CD4-positive, alpha-beta T cell treated with Interleukin-15 for 1 hour (primary cell): Measurements from ENCODE around the gene ODAD4.
A peak's percentile ranks its signal among the peaks of the same experiment; 100 is the strongest.

Experiments used
- DNase-seq: peaks from one replicate; pipeline ENCODE4 v3.0.0-alpha.2; 2020

ODAD4 gene, protein sequence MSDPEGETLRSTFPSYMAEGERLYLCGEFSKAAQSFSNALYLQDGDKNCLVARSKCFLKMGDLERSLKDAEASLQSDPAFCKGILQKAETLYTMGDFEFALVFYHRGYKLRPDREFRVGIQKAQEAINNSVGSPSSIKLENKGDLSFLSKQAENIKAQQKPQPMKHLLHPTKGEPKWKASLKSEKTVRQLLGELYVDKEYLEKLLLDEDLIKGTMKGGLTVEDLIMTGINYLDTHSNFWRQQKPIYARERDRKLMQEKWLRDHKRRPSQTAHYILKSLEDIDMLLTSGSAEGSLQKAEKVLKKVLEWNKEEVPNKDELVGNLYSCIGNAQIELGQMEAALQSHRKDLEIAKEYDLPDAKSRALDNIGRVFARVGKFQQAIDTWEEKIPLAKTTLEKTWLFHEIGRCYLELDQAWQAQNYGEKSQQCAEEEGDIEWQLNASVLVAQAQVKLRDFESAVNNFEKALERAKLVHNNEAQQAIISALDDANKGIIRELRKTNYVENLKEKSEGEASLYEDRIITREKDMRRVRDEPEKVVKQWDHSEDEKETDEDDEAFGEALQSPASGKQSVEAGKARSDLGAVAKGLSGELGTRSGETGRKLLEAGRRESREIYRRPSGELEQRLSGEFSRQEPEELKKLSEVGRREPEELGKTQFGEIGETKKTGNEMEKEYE

DNA sequence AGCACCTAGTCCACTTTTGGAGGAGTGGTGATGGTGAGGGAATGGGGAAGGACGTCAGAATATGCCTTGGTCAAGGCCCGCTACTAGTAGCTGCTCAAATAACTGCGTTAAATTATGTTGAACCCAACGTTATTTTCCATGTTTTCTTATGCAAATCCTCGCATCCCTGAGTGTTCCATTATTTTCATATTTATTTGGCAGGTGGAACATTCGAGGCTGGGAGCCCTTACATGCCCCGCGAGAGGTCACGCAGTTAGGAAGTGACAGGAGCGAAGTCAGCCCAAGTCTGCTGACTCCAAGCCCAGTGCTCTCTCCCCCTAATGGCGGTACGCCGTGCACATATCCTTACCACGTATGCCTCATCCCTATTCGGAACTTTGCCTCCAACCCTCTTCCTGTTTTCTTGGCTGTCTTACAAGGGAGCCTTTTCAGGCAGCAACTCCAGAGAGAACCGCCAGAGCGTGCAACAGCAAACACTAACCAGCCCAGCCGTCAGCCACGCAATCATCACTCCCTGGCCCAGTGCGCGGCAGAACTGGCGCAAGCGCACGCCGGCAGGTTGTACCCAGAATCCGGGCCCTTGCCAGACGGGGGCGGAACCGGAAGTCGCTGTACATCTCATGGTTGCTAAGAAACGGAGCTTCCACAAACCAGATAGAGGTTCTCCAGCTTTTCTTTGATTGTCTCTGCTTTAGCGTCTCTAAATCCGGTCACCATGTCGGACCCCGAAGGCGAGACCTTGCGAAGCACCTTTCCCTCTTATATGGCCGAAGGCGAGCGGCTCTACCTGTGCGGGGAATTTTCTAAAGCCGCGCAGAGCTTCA is at the start of gene ODAD4:
TSS of gene ODAD4 (plus strand) at position 609 of the 824 bp plus-strand sequence. CDS start at position 716, 107 bp downstream.
- peak; percentile 97 for DNase-seq

DNA sequence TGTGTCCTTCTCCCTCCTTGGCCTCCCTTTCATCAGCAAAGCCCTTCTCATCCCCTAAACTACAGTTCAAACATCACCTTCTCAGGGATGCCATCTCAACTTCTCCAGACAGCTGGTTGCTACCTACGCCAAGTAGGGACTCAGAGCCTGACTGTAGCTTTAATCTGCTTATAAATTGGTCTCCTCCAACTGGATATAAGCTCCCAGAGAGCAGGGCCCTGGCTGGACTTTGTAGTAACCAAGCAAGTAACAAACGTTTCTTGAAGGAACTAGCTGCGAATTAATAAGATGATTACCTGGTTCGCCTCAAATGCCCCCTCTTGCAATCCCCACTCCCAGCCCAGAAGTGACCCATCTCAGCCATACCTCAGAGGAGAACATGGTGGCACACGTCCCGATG is 47.7 kb upstream of the ODAD4 start:
- no peak for DNase-seq

DNA sequence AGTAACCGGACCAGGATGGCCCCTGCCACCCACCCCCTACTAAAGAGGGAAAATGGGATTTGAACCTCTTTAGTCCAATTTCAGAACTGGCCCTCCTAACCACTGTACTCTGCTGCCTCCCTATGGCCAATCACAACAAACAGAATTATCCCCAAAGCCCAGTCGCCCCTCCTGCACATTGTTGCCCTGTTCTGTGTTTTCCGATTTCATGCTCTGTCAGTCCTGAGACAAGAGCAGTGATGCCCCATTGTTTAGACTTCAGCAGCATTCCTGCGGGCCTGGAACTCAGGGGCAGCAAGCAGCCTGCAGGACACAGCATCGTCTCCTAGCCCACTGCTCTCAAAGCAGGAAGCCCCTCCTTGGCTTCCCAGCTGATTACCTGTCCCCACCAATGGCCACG is 44.7 kb upstream of the ODAD4 start:
- no peak for DNase-seq

DNA sequence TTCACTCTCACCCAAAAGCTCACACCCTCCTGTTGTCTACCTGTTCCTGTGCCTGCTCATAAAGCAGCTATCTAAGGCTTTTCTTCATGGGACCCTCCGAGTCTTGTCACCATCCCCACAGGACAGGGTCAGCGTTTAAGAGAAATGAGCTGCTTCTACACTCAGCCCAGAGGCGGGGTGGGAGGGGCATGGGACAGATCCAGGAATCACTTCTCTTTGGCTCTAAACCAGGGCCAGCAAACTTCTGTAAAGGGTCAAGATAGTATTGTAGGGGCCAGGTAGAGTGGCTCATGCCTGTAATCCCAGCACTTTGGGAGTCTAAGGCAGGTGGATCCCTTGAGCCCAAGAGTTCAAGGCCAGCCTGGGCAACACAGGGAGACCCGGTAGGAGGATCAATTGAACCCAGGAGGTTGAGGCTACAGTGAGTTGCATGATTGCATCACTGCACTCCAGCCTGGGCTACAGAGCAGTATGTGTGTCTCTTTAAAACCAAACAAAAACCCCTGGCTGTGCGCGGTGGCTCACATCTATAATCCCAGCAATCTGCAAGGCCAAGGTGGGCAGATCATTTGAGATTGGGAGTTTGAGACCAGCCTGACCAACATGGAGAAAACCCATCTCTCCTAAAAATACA is 42.0 kb upstream of the ODAD4 start:
- DNase-seq = no peak

DNA sequence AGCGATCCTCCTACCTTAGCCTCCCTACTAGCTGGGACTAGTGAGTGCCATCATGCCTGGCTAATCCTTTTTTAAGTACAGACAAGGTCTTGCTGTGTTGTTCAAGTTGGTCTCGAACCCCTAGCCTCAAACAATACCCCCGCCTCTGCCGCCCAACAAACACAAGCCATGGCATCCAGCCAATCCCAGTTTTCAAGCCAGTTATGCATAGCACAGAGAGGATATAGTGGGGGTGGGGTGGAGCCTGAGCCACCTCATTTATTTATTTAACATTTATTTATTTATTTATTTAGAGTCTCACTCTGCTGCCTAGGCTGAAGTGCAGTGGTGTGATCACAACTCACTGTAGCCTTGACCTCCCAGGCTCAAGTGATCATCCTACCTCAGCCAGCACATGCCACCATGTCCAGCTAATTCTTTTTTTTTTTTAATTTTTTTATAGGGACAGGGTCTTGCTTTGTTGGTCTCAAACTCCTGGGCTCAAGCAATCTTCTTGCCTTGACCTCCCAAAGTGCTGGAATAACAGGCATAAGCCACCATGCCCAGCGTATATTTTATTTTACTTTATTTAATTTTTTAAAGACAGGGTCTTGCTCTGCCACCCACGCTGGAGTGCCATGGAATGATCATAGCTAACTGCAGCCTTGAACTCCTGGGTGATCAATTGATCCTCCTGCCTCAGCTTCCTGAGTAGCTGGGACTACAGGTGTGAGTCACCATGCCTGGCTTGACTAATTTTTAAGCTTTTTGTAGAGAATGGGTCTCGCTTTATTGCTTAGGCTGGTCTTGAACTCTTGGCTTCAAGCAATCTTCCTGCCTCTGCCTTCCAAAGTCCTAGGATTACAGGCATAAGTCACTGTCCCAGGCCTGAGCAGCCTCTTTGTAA is 39.0 kb upstream of the ODAD4 start:
- DNase-seq = no peak

DNA sequence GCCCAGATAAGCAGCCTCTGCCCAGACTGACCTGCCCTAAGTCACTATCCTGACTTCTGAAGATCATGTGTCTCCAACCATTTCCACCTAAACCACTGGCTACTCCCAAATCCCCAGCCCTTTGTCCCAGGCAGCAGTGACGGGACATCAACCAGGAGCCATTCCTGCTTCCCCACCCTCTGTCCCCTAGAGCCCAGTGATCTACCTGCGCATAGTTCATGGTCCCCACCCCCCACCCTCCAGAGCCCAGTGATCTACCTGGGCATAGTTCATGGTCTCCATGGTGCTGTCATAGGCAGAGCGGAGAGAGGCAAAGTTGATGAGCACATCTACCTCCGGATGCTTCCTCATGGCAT is 38.4 kb upstream of the ODAD4 start:
- DNase-seq = no peak

DNA sequence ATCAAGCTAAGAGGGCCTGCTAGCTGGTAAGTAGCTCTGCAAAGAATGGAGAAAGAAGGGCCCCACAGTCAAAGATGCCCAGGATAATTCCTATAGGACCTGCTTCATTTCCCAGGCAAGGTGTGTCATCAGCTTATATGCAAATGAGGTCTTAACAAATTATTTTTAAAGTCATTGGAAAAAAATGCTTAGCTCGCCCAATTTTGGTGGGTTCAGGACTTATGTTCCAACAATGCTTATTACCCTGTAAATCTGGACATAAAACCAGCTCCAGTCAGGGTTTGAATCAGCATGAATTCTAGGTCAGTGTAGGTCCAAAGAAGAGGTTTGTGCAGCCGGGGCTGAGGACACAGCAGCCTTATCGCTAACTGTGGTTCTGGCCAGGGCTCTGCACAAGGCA is 37.0 kb upstream of the ODAD4 start:
- no peak for DNase-seq

DNA sequence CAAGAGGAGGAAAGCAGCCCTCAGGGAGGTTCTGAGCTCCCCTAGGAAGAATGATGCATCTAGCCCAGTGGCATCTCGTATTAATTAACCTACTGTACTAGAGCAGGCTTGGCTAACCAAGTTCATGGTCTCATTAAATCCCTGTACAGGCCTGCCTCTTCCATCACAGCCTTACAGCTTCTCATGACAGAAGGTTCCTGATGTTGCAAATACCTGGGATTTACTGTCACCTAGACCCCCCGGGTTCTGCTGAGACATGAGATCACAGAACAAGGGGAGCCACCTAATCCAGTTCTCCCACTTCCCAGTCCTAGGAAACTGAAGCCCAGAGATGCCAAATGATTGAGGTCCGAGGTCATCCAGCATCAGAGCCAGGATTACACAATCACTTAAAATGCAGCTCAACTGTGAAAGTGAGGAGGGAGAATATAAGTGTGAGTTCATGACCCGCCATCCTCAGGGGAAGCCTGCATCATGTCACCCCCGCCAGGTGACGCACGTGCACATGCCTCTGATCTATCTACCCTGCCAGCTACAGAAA is 35.6 kb upstream of the ODAD4 start:
- no peak for DNase-seq

DNA sequence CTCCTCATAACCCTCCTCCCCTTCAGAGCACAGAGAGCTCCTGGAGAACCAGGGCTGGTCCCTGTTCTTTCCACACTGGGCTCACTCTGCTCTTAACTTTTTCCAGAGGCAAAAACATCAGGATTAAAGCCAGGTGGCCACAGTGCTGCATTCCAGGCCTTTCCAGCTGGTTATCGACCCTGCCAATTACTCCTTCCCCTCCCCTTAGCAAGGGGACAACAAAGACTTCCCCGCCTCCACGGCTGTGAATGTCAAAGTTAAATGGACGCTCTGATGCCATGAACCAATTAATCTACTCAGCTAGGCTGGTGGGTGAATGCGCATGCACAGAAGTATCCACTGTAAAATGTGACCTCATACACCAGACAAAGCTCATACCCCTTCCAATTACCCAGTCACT is 34.8 kb upstream of the ODAD4 start:
- no peak for DNase-seq

DNA sequence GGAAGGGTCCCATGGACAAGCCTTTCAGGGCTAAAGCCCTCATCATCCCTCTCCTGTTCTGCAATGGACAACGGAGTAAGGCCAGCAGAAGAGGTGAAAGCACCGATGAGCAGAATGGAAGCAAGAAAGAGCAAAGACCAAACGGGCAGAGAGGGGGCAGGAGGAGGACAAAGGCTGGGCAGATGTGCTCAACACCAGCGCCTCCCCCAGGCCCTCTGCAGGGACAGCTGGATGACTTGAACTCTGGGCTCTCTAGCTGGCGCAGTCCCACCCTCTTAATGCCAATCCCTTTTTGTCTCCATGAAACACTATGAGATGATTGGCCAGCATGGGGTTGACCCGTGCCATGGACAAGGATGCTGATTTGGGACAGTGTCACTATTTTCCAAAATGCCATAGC is 33.7 kb upstream of the ODAD4 start:
- no peak for DNase-seq

DNA sequence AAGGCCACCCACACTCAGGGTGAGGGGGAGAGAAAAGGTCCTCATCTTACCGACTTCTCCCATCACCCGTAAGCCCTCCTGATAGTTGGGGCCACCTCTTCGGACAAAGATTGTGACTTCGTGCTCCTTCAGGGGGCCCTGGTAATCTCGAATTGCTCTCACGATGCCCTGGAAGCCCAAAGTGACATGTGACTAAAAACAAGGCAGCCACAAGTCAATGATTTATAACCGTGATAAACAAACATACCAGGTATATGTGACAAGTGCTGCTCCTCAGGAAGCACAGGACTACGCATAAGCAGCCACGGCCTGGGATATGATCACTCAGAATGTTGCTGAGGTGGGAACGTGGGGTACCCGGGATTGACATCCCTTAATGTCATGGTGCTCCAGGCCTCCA is 28.8 kb upstream of the ODAD4 start:
- no peak for DNase-seq

DNA sequence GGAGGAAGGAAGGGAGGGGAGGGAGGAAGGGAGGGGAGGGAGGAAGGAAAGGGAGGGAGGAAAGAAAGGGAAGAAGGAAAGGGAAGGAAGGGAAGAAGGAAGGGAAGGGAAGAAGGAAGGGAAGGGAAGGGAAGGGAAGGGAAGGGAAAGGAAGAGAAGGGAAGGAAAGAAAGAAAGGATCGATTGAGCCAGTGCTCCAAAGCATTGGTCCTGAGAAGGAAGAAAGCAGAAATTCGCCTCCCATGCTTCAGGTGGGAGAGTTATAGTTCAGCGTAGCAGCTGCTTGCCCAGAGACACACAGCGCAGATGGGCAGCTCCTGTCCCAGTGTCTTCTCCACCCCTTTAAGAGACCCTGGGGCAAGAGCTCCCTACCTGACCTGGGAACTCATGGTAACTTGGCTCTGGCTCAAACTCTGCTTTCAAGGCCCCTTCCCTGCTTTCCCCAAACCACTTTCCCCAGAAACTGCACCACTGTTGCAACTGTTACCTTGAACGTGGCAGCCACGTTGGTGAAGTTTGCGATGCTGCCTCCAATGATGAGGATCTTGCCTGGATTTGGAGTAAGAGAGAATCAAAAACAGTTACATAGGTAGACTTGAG is 26.1 kb upstream of the ODAD4 start:
- no peak for DNase-seq

DNA sequence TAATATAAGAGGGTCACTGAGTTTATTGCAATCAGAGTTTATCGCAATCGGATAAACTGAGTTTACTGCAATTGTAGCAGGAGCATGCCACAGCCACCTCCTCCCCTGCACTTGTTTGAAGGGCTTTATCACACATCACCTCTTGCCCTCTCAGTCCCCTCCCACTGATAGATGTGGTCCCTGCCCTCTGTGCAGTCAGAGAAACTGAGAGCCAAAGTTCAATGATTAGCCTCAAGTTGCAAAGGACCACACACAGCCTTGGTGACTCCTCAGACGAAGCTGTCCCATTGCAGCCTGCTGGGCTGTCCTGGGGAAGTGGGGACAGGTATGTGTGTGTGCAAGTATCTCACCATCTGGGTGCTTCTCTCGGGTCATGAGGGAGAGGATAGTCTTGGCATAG is 25.2 kb upstream of the ODAD4 start:
- DNase-seq = no peak

DNA sequence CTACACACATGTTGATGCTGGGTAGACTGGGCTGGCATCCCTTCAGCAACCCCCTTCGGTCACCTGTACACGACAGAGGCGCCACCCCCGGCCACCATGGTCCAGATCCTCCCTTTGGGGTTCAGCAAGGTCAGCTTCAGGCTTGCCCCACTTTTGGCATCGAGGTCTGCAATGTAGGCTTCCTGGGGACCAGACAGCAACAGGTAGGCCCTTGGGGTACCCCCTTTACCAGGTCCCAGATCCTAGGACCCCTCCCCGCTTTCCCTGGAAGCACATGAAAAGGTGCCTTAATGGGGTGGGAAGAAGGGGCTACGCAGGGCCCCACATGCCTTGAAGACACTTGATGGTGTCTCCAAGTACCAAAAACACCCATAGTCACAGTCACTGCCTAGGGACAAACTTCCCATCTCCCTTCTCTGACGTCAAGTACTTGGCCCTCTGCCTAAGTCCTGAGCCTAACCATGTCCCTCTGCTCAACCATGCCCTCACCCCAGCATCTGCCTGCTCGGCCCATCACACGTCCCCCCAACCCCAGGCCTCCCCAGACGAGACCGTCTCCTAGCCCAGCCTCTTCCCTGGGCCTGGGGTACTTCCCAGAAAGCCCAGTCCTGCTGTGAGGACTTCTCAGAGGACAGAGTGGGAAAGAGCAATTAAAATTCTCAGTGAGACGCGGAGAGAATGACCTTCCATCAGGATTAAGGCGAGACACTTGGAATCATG is 23.8 kb upstream of the ODAD4 start:
- DNase-seq = no peak

DNA sequence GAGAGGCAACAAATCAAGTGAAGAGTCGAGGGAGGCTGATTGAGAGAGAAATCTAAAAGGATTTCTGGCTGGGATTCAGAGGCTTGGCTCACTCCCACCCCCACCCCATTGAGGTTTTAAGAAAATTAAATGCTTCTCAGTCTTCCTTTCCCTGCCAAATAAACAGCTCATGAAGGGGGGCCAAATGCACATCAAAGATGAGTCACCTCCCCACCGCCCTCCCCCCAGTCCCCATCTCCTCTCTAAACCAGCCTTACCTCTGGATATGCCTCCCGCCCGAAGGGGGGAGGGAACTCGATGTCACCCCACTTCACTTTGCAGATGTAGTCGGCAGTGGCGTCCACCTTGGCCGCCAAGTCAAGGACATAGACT is 23.2 kb upstream of the ODAD4 start:
- no peak for DNase-seq

DNA sequence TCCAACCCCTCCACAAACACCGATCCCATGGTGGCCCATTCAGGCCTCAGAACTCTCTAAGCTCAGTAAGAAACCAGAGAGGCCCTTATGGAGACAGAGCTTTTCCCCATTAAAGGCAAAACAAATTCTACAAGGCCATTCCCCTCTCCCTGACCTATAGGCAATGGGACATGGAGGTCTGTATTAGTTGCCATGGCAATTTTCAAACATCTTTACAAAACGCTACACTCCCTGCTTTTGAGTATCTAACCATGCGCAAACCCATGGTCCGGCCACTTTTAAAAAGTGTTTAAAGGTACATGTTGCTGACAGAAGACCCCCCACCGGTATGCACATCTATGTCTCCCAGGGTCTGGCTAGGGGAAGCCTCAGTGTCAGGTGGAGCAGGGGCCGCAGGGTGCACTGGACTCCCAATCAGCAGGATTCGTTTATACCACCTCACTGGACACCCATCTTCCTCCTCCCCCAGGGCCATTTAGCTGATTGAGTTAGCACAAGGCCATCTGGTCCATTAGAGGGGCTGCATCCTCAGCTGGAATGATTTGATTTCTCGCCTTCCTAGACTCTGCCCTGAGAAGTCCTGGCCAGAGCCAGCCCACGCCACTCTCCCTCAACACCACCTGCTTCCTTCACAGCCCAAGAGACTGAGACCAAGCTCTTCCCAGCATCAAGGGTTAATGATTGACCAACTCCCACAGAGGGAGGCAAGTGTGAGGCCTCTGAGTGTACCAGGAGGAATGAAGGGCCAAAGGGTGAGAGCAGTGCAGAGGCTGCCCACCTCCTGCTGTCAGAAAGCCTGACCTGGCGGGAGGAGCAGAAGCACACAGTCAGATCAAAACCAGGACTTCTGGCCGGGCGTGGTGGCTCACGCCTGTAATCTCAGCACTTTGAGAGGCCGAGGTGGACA is 22.5 kb upstream of the ODAD4 start:
- no peak for DNase-seq

DNA sequence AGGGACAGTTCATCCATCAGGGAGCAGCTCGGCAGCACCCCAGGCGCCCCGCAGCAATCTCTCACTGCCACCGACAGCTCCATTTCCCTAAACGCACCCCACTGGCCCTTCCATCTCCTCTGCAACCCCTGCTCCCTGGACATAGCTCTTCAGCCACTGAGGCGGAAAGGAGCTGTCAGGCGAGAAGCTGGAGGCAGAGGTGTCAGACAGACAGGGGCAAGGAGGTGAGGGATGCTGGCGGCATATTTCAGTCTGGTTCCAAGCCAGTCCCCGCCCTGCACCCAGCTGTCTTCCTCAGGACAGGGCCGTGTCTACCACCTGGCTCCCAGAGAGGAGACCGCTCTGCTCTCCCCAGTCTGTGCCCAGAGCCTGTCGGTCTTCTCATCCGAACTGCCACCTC is 21.3 kb upstream of the ODAD4 start:
- no peak for DNase-seq

DNA sequence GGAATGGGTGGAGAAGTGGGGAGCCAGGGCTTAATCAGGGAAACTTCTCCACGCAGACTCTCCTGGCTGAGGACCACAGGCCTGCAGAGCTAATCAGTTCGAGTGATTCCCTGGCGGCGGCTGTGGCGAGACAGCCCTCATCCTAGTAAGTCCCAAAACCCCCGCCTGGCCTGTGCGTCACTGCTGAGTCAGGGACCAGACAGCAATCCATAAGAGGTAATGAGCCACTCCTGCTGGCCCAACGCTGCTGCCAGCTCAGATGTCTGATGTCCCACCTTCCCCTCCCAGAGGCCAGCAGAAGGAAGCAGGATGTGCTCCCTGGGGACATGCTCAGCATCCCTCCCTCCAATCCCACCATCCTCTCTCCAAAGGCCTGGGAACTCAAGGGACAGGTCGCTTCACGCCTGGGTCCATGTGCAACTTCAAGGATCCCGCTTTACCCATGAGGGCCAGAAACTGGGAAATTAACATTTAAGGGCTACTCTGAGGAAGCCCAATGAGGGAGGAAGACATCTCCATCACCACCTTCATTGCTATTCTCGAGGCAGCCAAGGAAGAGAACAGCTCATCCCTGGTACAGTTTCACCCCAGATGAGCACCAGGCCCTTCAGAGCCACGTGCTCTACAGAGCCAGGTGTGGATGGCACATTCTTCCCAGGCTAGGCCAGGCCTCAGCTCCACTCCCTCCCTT is 19.6 kb upstream of the ODAD4 start:
- no peak for DNase-seq

DNA sequence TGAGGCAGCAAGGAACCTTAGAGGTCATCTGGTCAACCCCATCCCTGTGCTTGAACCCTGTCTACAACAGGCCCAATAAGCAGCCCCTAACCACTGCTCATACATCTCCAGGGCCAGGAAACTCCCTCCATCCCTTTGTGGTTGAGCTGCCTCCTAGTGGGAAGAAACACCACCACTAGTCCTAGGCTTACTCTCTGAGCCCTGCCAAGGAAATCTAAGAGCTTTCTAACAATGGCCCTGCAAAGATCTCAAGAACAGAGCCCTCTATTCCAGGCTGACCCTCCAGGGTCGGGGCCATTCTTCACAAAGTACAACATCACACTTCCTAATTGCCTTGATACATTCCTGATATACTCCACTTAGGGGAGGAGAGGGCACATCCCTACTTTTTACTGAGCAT is 17.5 kb upstream of the ODAD4 start:
- DNase-seq = no peak
